GM06990 (cell line): Measurements from ENCODE around the gene CHN2.

Experiments used
- DNase-seq: peaks from one replicate; pipeline ENCODE4 v3.0.0-alpha.2; 2011; ENCODE audit not compliant: insufficient read length; ENCODE audit errors: extremely low read depth
- H3K27me3 ChIP-seq: replicated peaks from 2 replicates; pipeline ENCODE4 v1.6.0; 2011; ENCODE audit warnings: low read length; ENCODE audit not compliant: control insufficient read depth, insufficient read depth
- H3K36me3 ChIP-seq: 2 replicates; pipeline ENCODE4 v1.5.1; 2011; ENCODE audit warnings: low read length; ENCODE audit not compliant: control insufficient read depth, insufficient read depth
- H3K4me3 ChIP-seq: replicated peaks from 2 replicates; pipeline ENCODE4 v1.5.1; 2011; ENCODE audit warnings: low read depth, mild to moderate bottlenecking, control low read depth, low read length
- CTCF ChIP-seq: IDR thresholded peaks from 2 replicates; pipeline ENCODE4 v1.5.1; 2011; ENCODE audit warnings: low read length, control low read depth, mild to moderate bottlenecking, inconsistent platforms; ENCODE audit not compliant: insufficient read depth, poor library complexity, severe bottlenecking

The CHN2 gene

GRCh38 chr7:29412912-29413311 lies 218.3 kb downstream of the CHN2 start:
- Histone ChIP-seq H3K36me3 (no peaks in the 10 kb centered on the region), H3K4me3 (no peak overlapping the region), H3K27me3 (no peaks in the 10 kb centered on the region)
- no peak for TF ChIP-seq CTCF
- DNase-seq: no peak

GRCh38 chr7:29413626-29414136 lies 219.1 kb downstream of the CHN2 start:
- Histone ChIP-seq H3K36me3 (no peaks in the 10 kb centered on the region), H3K27me3 (no peaks in the 10 kb centered on the region), H3K4me3 (no peak overlapping the region)
- DNase-seq: no peak
- TF ChIP-seq CTCF: no peak

GRCh38 chr7:29414216-29414615 lies 219.6 kb downstream of the CHN2 start:
- Histone ChIP-seq H3K36me3 (no peaks in the 10 kb centered on the region), H3K27me3 (no peaks in the 10 kb centered on the region), H3K4me3 (no peak overlapping the region)
- no peak for DNase-seq
- TF ChIP-seq CTCF: no peak

- Histone ChIP-seq H3K4me3 (no peak overlapping the region), H3K36me3 (no peaks in the 10 kb centered on the region), H3K27me3 (no peaks in the 10 kb centered on the region)
- no peak for DNase-seq
- no peak for TF ChIP-seq CTCF
Observed at GRCh38 chr7:29415215-29415614, 220.6 kb downstream of the CHN2 start.

GRCh38 chr7:29416276-29416937 lies 221.8 kb downstream of the CHN2 start:
- DNase-seq: no peak
- TF ChIP-seq CTCF: no peak
- H3K4me3 ChIP-seq: no peak overlapping the region
- H3K27me3 ChIP-seq: no peaks in the 10 kb centered on the region
- no peaks in the 10 kb centered on the region for H3K36me3 ChIP-seq

- no peak for TF ChIP-seq CTCF
- H3K4me3 ChIP-seq: no peak overlapping the region
- DNase-seq: no peak
- no peaks in the 10 kb centered on the region for H3K36me3 ChIP-seq
- H3K27me3 ChIP-seq: no peaks in the 10 kb centered on the region
Observed at GRCh38 chr7:29416938-29417305, 222.3 kb downstream of the CHN2 start.
